ENCODE measurements around the gene HTR3C. TPM values are rescaled to one million over a fixed set of nuclear protein-coding genes. Genes with fewer than 3 reads are reported as not detected.

Gene HTR3C
- polyA plus RNA-seq, 1 donor from 2014 or later = not detected

- Histone ChIP-seq H3K9me2 (ENCODE audit: insufficient read depth, low read length) (no peaks in the 10 kb centered on the region), H3K9me3 (ENCODE audit: low read length) (no peaks in the 10 kb centered on the region), H2AFZ (ENCODE audit: low read depth, low read length) (no peak overlapping the region), H3K4me3 (ENCODE audit: low read length) (no peak overlapping the region), H3K79me2 (replicated peaks; ENCODE audit: insufficient read depth, low read length) (peaks cover 7% of the 10 kb centered on the region), H3K36me3 (ENCODE audit: insufficient read depth, low read length) (peaks cover 9% of the 10 kb centered on the region), H3K4me2 (ENCODE audit: low read length) (no peak overlapping the region), H3K27me3 (ENCODE audit: insufficient read depth, low read depth, low read length) (no peaks in the 10 kb centered on the region), H3K27ac (ENCODE audit: low read length) (no peak overlapping the region), H3K9ac (ENCODE audit: low read length) (no peak overlapping the region), H4K20me1 (ENCODE audit: insufficient read depth) (no peaks in the 10 kb centered on the region), H3F3A (ENCODE audit: insufficient read depth, low read length, poor library complexity, severe bottlenecking) (no peaks in the 10 kb centered on the region)
- TF ChIP-seq REST (IDR thresholded peaks at IDR 0.05; ENCODE audit: borderline replicate concordance) (no peak), TAF1 (IDR thresholded peaks at IDR 0.05; ENCODE audit: low read depth) (no peak), EP300 (conservative IDR thresholded peaks at IDR 0.05; ENCODE audit: poor library complexity, severe bottlenecking) (no peak), SMC3 (conservative IDR thresholded peaks at IDR 0.05; ENCODE audit: poor library complexity) (no peak)
These were observed 44.7 kb upstream of the HTR3C start for GRCh38 chr3:184008161-184008560.

DNA sequence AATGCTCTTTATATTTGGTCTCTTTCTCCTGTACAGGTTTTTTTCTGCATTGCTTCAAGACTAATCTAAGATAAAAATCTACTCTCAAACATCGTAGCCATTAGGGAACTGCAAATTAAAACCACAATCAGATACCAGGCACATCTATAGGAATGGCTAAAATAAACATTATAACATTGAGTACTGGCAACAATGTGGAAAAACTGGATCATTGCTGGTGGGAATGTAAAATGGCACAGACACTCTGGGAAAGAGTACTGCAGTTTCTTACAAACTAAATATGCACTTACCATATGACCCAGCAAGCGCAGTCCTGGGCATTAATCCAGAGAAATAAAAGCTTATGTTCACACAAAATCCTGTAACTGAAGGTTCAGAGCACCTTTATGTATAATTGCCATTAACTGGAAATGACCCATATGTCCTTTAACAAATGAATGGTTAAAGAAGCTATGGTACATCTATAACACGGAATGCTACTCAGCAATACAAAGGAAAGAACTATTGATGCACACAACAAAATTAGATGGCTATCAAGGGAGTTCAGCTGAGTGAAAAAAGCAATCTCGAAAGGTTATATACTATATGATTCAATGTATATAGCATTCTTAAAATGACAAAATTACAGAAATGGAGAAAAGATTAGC lies 41.5 kb upstream of the HTR3C start:
- Histone ChIP-seq H3K27me3 (ENCODE audit: insufficient read depth, low read depth, low read length) (no peaks in the 10 kb centered on the region), H3K36me3 (ENCODE audit: insufficient read depth, low read length) (peaks cover 9% of the 10 kb centered on the region), H3K9ac (ENCODE audit: low read length) (no peak overlapping the region), H3K9me2 (ENCODE audit: insufficient read depth, low read length) (no peaks in the 10 kb centered on the region), H3K4me3 (ENCODE audit: low read length) (no peak overlapping the region), H3K9me3 (ENCODE audit: low read length) (no peaks in the 10 kb centered on the region), H3K79me2 (replicated peaks; ENCODE audit: insufficient read depth, low read length) (peaks cover 28% of the 10 kb centered on the region), H3K4me2 (ENCODE audit: low read length) (no peak overlapping the region), H2AFZ (ENCODE audit: low read depth, low read length) (no peak overlapping the region), H3F3A (ENCODE audit: insufficient read depth, low read length, poor library complexity, severe bottlenecking) (no peaks in the 10 kb centered on the region), H4K20me1 (ENCODE audit: insufficient read depth) (no peaks in the 10 kb centered on the region), H3K27ac (ENCODE audit: low read length) (no peak overlapping the region)
- TF ChIP-seq REST (IDR thresholded peaks at IDR 0.05; ENCODE audit: borderline replicate concordance) (no peak), EZH2 (IDR thresholded peaks at IDR 0.05; ENCODE audit: borderline replicate concordance, insufficient read depth, low read length, poor library complexity, severe bottlenecking) (no peak), RAD21 (conservative IDR thresholded peaks at IDR 0.05) (no peak), EP300 (conservative IDR thresholded peaks at IDR 0.05; ENCODE audit: poor library complexity, severe bottlenecking) (no peak)

Measured in neural cell (in vitro differentiated cells).